HEK293T (cell line): ENCODE results near the gene SPAG16.
"Not testable (repeated sequence)": the region's sequence is repeated elsewhere in the genome, so short reads cannot be mapped to it uniquely, and the experiment has no call there.

Experiments used
- CTCF ChIA-PET: fragments of 350-600 bp; formaldehyde crosslinking; extraction: SDS; loops from one replicate; lab custom pipeline; 2021; ENCODE audit warnings: antibody characterized with exemption, inconsistent platforms; lab: Yijun Ruan, JAX
- POLR2A ChIA-PET: fragments of 350-600 bp; formaldehyde crosslinking; extraction: SDS; loops from one replicate; lab custom pipeline; 2020; ENCODE audit warnings: antibody characterized with exemption, inconsistent platforms; lab: Yijun Ruan, JAX
- DNase-seq: peaks from one replicate; pipeline ENCODE4 v3.0.0; 2012; ENCODE audit warnings: mixed read lengths; ENCODE audit errors: extremely low spot score
- ARNT ChIP-seq: fragments of 450-650 bp; IDR thresholded peaks from 2 replicates; pipeline ENCODE4 v1.6.1; 2017; ENCODE audit warnings: mild to moderate bottlenecking
- BHLHE40 ChIP-seq: fragments of 450-650 bp; IDR thresholded peaks from 2 replicates; pipeline ENCODE4 v1.6.1; 2016; ENCODE audit warnings: mild to moderate bottlenecking, moderate library complexity, borderline replicate concordance
- CTBP1 ChIP-seq: fragments of 450-650 bp; IDR thresholded peaks from 2 replicates; pipeline ENCODE4 v1.6.1; 2016; ENCODE audit warnings: borderline replicate concordance
- ELF4 ChIP-seq: fragments of 450-650 bp; IDR thresholded peaks from 2 replicates; pipeline ENCODE4 v1.6.1; 2017; ENCODE audit warnings: antibody characterized with exemption
- FOXA1 ChIP-seq: fragments of 450-650 bp; IDR thresholded peaks from 2 replicates; pipeline ENCODE4 v1.6.1; 2016; ENCODE audit warnings: mild to moderate bottlenecking
- FOXK2 ChIP-seq: fragments of 450-650 bp; IDR thresholded peaks from 2 replicates; pipeline ENCODE4 v1.6.1; 2016; ENCODE audit warnings: mild to moderate bottlenecking
- FOXM1 ChIP-seq: fragments of 450-650 bp; IDR thresholded peaks from 2 replicates; pipeline ENCODE4 v1.6.1; 2017; ENCODE audit warnings: mild to moderate bottlenecking, borderline replicate concordance
- HDGF ChIP-seq: fragments of 450-650 bp; IDR thresholded peaks from 2 replicates; pipeline ENCODE4 v1.6.1; 2017; ENCODE audit warnings: antibody characterized with exemption, borderline replicate concordance
- L3MBTL2 ChIP-seq: fragments of 450-650 bp; conservative IDR thresholded peaks from 2 replicates; pipeline ENCODE4 v1.6.1; 2016; ENCODE audit warnings: mild to moderate bottlenecking
- LEF1 ChIP-seq: fragments of 450-650 bp; IDR thresholded peaks from 2 replicates; pipeline ENCODE4 v1.6.1; 2017; ENCODE audit warnings: mild to moderate bottlenecking, borderline replicate concordance
- NFRKB ChIP-seq: fragments of 450-650 bp; IDR thresholded peaks from 2 replicates; pipeline ENCODE4 v1.6.1; 2016; ENCODE audit warnings: mild to moderate bottlenecking, moderate library complexity
- PKNOX1 ChIP-seq: fragments of 450-650 bp; IDR thresholded peaks from 2 replicates; pipeline ENCODE4 v1.6.1; 2016
- SP1 ChIP-seq: fragments of 450-650 bp; IDR thresholded peaks from 2 replicates; pipeline ENCODE4 v1.6.1; 2017
- SUZ12 ChIP-seq: fragments of 450-650 bp; IDR thresholded peaks from 2 replicates; pipeline ENCODE4 v1.6.1; 2016; ENCODE audit warnings: mild to moderate bottlenecking
- TARDBP ChIP-seq: fragments of 450-650 bp; IDR thresholded peaks from 2 replicates; pipeline ENCODE4 v1.6.1; 2016
- ZNF384 ChIP-seq: fragments of 450-650 bp; IDR thresholded peaks from 2 replicates; pipeline ENCODE4 v1.6.1; 2016

Gene SPAG16

DNA sequence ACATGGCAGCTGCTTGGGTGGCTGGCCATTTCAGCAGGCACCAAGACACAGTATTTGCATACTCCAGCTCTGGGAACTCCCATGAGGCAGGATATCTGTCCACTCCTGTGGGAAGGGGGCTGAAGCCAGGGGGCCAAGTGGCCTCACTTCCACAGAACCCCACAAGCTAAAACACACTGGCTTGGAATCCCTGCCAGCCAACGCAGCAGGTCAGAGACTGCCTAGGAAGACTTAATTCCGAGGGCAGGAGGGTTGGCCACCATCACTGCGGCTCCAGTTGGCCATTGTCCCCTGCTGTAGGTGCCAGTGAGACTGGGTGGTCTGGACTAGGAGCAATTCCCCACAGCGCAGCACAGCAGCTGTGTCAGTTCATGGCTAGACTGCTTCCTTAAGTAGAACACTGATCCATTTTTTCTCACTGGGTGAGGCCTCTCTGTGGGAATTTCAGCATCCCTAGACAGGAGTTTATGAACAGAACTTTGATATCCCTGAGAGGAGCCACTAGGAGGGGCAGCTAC lies 52.0 kb downstream of the SPAG16 start:
- POLR2A ChIA-PET = no interaction called here
- TF ChIP-seq FOXK2 (no peak), TARDBP (no peak), NFRKB (no peak), ZNF384 (no peak), ARNT (no peak), CTBP1 (no peak), FOXM1 (no peak), LEF1 (no peak), SUZ12 (no peak), SP1 (no peak), FOXA1 (no peak), ELF4 (no peak), HDGF (no peak), BHLHE40 (no peak), PKNOX1 (no peak), L3MBTL2 (no peak)
- no peak for DNase-seq
- CTCF ChIA-PET = no interaction called here

DNA sequence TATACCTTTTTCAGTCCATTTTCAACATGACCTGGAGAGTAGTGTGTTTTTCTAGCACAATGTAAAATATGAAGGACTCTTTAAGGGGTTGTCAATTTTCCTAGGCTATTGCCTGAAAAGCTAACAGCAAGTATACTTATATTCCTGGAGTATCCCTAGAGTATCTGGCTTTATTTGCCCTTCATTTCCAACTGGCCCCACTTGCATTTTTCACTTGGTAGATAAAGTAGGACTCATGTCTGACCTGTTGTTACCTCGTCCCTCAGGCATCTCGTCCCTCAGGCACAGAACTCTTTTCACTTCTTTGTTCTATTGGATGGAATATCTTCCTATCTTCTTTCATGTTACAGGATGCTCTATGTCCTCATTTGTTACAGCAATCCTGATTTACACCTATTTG lies 69.2 kb downstream of the SPAG16 start:
- ChIA-PET CTCF (no interaction called here), POLR2A (no interaction called here)
- TF ChIP-seq CTBP1 (no peak), L3MBTL2 (no peak), LEF1 (no peak), ELF4 (no peak), PKNOX1 (no peak), SUZ12 (no peak), FOXM1 (no peak), ARNT (no peak), SP1 (no peak), BHLHE40 (no peak), ZNF384 (no peak), FOXA1 (no peak)
- DNase-seq = no peak

DNA sequence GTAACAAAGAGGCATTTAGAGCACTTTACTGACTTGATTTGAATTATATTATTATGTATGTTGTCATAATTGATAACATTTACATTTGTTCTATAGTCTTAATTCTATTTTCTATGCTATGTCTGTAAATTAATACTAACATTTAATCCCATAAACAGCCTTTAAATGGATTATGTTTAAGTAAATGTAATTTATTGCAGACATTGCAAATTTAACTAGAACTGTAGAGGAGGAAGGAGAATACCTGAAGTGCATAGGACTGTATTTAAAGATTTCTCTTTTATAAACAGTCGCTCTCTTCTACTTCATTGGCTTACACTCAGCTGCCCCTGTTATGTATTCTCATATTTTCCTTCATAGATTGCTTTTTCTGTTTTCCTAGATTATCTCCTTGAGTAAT lies 92.4 kb downstream of the SPAG16 start:
- TF ChIP-seq CTBP1 = no peak
- TF ChIP-seq NFRKB = no peak
- no peak for TF ChIP-seq HDGF
- no peak for TF ChIP-seq FOXA1
- ChIA-PET CTCF (no interaction called here), POLR2A (no interaction called here)

DNA sequence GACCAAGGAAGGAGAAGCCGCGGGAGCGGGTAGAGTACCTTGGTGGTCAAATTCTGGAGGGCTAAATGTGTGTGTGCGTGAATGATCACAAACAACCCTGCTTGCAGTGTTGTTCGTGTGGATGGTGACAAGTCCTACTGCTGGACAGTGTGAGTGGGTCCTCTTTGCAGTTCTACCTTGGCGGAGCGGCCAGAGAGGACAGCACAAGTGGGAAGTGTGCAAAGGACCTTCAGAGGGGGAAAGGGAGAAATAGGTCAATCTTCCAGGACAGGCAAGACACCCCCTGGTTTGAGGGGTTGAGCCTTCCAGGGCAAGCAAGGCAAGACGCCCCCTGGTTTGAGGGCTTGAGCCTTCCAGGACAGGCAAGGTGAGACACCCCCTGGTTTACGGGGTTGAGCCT lies 122.8 kb downstream of the SPAG16 start:
- CTCF ChIA-PET, POLR2A ChIA-PET, DNase-seq: not testable (repeated sequence)

More for the DNA sequence above, 92.4 kb downstream of the SPAG16 start:
- DNase-seq = no peak

DNA sequence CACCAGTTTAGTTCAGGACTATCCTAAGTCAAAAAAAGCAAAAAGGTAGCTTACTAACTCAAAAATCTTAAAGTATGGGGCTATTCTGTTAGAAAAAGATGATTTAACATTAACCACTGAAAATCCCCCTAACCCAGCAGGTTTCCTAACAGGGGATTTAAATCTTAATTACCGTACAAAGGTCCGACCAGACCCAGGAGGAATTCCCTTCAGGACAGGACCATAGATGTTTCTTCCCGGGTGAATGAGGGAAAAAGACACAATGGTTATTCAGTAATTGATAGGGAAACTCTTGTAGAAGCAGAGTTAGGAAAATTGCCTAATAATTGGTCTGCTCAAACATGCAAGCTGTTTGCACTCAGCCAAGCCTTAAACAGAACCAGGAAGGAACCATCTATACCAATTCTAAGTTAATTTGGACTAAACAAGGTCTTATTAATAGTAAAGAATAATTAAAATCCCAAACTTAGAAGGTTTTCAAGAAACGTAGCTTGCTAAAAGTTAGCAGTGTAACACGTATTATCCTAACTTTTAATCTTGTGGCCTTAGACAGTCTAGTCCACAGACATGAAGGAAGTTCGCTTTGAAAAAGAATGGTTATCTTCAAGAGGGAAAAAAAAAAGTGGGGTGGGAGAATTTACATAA lies 124.3 kb downstream of the SPAG16 start:
- DNase-seq, CTCF ChIA-PET, POLR2A ChIA-PET: not testable (repeated sequence)

DNA sequence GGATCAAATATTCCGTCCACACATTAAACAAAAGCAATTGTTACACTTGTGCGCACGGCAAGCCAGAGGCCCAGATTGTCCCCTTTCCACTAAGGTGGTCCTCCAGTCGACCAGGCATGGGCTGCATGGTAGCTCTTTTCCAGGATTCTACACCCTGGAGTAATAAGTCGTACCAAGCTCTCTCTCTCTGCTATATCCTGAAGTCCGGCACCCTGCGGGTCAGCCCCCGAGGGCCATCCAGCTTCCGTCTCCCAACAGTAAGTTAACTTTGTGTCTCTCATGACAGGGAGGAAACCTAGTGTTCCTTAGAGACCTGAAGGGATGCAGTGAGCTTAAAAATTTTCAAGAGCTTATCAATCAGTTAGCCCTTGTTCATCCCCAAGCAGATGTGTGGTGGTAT lies 126.4 kb downstream of the SPAG16 start:
- POLR2A ChIA-PET, DNase-seq, CTCF ChIA-PET: not testable (repeated sequence)

DNA sequence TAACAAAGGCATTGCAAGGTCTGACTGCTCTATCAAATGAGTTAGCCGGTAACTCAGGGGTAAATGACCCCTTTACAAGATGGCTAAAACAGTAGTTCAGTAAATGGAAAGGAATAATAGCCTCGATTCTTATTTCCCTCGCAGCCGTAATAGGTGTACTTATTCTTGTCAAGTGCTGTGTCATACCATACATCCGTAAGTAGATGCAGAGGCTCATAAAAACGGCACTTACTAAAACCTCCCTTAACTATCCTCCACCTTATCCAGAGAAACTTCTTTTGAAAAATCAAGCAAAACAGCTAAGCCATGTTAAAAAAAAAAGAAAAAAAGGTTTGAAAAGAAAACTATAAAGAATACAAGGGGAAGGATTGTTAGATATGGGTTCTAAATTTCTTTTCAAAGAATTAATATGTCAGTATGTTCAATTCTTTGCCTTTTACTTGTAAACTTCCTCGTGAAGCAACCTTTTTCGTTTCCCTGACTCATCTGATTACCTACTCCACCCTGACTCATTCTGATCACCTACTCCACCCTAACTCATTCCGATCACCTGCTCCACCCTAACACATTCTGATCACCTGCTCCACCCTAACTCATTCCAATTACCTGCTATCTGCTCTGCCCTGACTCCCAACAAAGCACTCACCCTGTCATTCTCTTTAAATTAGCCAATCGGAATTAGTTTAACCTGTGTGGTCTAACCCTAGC lies 127.5 kb downstream of the SPAG16 start:
- TF ChIP-seq CTBP1 (no peak), PKNOX1 (no peak), TARDBP (no peak), LEF1 (no peak), SUZ12 (no peak), ELF4 (no peak), L3MBTL2 (no peak), NFRKB (no peak), FOXK2 (no peak), FOXM1 (no peak), SP1 (no peak), ARNT (no peak), HDGF (no peak), ZNF384 (no peak), BHLHE40 (no peak), FOXA1 (no peak)
- POLR2A ChIA-PET = no interaction called here
- DNase-seq = no peak
- CTCF ChIA-PET = no interaction called here
